NCI-H446 (cell line): ENCODE data around the gene LEAP2.

Source experiments
- DNase-seq, 2 experiments: peaks; one replicate each; lab custom pipeline; 2025; lab: John Stamatoyannopoulos, UW

Gene LEAP2, protein sequence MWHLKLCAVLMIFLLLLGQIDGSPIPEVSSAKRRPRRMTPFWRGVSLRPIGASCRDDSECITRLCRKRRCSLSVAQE

DNA sequence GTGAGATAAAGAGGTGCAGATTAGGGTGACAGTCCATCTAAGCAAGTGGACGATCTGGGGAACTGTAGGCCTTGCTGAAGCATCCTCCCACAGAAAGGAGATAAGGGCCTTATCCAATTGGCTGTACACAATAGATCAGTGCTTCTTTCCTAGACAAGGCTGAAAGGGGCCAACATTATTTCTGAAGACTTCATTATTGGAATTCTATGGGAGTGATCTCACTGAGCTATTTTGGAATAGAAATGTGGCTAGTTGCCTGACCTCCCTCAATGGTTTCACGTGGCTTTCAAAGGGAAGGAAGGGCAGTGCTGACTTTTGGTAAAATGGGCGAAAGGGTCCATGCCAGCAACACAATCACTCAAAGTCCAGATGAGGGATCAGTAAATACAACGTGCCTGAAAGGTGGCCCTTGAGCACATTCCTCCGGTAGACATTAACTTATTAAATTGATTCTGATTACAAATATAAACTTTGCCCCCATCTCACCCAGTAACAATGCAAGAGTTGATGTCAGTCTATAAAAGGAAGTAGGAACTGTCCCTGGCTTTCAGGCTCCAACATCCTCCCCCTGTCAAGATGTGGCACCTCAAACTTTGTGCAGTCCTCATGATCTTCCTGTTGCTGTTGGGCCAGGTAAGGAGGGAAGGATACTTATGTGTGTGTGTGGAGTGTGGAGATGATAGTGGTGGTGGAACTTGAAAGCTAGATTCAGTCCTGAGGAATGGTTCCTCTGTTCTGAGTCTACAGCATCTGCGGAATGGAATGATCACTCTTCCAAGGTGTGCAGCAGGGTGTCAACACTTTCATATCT lies at the start of gene LEAP2:
LEAP2 (plus strand) TSS at position 550 of the 811 bp plus-strand sequence; CDS start at position 577, 27 bp downstream.
- no peak for DNase-seq

DNA sequence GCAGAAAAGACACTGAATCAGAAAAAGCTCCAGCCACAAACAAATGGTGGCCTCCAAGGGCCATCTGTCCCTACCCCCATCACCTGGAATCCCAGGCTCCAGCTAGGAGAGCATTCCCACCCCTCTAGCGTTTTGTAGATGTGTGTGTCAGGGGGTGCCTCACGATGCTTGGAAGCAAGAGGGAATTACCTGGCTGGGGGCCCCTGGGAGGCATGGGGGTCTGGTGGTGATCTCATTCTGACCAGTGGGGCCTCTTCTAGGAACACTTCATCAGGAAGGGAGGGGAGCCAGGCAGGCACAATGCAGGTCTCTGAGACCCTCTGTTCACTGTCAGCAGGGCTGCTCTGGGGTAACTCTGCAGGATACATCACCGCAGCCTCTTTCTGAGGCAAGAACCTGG lies 49.0 kb upstream of the LEAP2 start:
- no peak for DNase-seq

DNA sequence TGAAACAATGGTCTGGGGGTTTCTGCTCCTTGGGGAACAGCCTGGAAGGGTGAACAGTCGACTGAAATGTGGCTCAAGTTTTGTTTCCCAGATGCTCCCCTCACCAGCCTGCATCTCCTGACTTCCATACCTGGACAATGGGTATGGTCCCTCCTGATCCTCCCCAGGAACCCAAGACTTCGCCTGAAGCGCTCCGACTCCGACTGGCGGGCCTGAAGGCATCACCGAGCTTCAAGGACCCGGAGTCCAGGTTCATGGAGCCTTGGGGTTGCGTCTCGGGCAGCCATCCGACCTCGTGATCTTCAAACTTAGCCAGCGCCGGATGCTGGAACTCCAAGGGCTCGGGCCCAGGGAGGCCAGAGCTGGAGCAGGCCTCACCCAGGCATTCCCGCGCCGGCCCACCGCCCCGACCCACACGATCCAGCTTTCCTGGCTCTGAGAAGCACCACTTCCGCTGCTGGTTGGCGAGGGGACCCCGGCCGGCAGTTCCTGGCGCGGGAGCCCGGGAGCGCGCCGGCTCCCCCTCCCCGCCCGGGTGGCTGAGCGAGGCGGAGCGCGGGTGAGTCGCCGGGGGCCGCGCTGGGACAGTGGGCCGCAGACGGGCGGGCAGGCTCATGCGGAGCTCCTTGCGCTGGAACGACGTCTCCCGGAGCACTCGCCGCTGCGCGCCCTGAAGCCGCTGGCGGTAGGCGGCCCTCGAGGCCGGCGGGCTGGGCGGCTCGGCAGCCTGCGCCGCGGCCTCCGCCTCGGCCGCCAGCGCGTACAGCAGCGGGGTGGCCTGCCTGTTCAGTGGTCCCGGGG lies 48.2 kb upstream of the LEAP2 start:
- DNase-seq = no peak

DNA sequence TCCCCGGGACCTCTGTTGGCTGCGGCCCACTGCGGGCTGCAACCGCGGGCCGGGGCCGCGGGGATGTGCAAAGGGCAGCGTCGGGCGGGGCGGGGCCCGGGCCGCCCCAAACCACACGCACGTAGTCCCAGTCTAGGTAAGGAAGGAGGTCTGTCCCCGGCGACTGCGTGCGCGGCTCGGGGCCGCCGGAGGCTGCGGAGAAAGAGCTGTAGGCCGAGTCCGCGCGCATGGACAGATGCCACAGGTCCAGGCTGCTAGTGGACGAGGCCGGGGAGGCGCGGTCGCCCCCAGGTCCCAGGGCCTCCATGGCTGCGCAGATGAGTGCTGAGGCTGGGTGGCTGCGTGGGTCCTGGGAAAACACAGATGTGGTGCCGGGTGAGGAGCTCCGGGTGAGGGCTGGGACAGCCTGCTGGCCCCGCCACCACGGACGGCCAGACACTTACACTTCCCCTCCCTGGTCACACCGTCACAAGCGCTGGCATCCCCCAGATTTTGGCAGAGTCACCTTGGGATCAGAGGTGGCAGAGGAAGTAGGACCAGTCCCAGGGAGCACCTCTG lies 47.6 kb upstream of the LEAP2 start:
- no peak for DNase-seq

DNA sequence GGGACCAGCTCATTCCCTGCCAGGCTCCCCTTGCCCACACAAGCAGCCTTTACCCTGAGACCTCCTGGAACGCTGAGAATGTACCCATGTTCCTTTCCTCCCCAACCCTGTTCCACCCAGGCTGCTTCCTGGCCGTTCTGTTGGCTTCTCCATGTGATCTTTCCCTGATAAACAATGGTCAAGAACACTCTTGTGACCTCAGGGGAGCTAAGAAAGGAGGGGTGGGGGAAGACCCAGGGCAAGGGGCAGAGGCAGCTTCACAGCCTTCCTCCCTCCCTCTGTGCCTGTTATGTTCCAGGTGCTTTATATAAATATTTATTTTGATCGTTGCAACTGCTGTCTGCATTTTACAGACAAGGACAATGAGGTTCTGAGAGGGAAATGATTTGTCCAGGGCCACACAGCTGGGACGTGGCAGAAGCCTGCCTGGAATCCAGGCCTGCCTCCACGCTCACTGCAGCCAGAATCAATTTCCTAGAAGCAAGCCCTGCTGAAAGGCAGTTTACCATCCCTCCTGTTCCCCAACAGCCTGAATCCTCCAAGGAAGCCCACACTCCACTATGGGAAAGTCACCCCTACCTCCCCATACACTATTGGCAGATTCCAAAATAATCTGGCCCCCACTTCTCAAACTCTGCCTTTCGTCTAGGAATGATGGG lies 46.9 kb upstream of the LEAP2 start:
- DNase-seq = no peak

DNA sequence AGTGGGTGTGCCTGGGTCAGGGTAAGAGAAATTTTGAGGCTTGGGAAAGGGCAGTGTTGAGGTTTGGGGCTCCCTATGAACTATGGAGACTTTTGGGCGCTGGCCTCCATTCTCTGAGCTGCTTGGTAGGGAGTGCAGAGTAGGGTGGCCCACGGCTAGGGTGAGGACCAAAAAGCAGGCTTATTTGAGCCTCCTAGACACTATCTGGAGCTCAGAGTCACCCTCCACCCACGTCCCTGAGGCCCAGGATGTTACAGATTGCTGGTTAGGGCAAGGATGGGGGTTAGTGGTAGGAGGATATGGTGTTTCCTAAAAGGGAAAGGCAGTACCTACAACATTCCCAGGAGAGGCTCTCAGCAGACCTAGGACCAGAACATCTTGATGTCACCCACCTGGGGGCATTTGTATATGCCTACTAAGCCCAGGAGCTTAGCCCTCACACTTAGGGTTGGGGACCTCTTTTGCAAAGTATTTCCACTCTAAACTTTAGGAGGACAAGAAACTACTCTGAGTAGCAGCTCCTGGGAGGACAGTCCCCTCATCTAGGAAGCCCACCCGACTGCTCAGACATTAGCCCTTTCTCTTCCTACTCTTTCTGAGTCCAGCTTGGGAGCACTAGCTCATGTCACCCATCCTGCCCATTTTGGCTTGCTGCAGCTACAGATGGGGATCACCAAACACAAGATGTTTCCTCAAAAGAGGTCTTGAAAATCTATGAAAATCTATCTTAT lies 45.4 kb upstream of the LEAP2 start:
- no peak for DNase-seq

DNA sequence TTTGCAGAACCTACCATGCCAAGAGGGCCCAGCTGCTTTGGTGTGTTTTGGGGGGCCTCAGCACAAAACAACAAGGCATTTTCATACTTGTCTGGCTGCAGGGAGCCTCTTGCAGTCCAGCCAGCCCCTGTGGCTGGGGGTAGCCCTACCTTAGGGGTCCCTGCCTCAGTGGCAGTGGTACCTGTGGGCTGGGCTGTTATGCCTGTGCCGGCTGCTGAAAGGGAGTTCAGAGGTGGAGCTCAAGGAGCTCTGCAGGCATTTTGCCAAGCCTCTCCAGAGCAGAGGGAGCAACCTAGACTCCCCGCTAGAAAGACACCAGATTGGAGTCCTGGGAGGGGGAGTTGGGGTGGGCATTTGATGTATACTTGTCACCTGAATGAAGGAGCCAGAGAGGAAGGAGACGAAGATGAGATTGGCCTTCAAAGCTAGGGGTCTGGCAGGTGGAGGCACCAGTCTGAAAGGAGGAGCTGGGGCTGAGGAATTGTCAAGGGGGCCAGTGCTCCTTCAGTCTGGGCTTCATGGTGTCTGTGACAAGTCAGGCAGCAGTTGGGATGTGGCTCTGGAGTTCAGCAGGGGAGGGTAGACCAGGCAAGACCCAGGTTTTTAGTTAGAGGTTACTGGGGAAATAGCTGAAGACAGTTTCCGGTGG lies 44.5 kb upstream of the LEAP2 start:
- DNase-seq = no peak

DNA sequence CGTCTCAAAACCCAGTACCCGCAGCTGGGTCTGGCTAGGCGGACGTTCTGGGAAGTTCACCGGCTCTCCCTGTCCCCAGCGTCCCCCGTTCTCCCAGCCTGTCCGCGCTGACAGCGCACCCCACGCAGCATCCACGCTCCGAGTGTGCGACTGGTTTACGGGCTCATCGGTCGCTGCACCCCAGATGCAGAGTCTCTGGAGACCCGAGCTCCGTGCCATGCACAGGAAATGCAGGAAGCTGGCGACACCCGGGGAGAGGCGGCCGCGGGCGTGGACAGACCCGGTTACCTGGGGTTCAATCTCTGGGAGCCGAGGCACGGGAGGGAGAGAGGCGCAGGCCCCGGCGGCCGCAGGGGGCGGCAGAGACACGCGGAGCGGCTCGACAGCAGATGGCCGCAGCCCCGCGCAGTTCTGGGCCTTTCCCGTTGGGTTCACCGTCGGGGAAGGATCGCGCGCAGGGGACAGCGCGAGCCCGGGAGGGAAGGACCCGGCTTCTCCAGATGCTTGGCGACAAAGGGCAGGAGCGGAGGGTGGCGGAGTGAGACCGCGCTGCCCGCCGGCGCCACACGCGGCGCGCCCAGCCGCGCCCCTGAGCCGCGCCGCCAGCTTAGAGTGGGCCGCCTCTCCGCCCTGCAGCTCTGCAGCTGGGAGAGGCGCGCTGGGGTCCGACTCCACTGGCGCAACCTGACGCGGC lies 43.6 kb upstream of the LEAP2 start:
- peak in 1 of 2 experiments; percentile 70 for DNase-seq

DNA sequence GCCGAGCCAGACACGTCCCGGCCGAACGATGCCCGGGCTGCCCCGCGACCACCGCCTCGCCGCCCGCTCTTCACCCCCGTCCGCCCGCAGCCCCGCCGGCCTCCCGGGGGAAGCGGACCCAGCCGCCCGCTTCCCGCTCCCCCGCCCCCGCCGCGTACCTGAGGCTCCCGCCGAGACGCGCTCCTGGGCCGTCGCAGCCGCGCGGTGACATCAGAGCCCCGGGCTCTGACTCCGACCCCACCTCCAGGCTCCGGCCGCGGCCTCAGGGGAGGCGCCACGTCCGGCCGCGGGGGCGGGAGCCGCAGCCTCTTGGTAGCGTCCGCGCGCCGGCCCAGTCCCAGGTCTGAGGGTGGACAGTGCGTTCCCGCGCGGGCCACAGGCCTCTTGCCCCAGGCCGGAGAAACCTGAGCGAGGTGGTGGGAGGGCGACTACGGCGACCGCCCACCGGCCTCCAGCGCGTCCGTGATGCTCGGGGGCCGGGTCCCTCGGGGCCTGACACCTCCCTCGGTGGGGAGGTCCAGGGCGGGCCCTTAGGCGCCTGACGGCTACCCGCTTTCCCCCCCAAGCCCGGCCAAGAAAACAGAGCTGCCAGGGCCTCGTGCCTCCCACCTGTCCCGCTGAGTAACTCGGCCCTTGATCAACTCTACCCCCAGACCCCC lies 42.9 kb upstream of the LEAP2 start, which contains the start of gene SHROOM1:
SHROOM1 (minus strand) TSS at position 212 of the 659 bp plus-strand sequence. CDS start 4,507 bp downstream, outside the sequence.
- peak in 1 of 2 experiments; percentile 33 for DNase-seq

DNA sequence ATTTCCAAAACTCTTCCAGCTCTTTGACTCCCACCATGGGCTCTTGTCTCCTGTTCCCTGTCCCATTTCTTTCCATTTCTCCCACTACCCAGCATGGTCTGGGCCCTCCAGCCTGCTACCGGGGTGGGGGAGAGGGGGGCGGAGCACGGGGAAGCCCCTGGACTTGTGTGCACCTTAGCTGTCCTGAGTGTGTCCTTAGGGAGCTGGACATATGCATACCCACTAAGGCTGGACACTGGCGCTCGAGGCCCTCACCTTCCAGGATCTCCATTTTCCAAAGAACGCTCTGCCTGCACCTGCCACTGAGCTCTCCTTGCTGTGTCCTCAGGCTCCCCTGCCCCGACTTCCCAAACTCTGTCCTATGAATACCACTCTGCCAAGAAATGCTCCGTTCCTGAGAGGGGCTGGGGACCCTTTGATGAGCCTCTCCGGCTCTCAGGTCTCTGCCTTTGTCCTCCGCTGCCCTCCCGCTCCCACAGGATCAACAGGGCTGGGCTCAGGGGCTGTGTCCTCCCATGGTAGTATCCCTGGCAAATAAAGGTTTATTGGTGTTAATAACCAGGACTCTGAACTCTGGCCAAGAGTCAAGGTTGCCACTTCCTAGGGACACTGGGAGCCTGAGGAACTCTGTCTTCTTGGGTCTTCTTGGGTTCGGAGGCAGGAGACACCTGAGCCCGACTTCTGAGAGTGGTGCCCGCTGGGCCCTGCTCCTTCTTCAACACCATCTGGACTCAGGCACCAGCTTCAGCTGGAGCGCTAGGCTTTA lies 42.2 kb upstream of the LEAP2 start:
- DNase-seq = no peak

DNA sequence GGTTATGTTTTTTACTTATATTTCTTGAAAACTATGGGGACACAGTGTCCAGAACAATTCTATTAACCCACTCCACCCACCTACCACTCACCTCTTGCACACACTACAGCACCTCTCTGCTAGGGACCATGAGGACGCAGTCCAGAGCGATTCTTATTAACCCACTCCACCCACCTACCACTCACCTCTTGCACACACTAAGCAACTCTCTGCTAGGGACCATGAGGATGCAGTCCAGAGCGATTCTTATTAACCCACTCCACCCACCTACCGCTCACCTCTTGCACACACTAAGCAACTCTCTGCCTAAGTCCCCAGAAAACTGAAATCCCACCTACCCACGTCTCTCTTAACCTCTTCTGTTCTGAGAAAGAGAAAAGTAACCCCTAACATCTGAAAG lies 40.9 kb upstream of the LEAP2 start:
- DNase-seq = no peak

DNA sequence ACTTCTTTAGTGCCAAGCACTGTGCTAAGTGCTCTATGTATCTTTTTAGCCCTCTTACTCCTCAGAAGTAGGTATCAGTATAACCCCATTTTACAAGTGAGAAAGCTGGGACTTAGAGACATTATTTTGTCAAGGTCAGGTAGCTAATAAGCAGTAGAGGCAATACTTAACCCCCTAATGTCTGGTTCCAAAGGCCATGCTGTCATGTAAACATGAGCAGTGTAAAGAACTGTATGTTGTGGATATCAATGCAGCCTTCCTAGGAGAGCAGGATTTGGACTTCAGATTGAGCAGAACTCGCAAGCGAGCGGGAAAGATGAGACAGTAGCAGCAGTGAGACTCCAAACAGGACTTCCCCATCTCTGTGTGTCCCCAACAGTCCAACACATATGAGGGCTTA lies 39.4 kb upstream of the LEAP2 start:
- DNase-seq = no peak

DNA sequence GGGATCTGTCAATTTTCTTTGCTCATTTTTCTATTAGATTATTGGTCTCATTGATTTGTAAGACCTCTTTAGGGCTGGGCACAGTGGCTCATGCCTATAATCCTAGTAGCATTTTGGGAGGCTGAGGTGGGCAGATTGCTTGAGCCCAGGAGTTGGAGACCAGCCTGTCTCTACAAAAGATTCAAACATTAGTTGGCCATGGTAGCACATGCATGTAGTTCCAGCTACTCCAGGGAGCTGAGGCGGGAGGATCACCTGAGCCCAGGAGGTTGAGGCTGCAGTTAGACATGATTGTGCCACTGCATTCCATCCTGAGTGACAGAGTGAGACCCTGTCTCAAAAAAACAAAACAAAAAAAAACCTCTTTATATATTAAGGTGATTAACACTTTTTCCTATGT lies 36.6 kb upstream of the LEAP2 start:
- DNase-seq = no peak

DNA sequence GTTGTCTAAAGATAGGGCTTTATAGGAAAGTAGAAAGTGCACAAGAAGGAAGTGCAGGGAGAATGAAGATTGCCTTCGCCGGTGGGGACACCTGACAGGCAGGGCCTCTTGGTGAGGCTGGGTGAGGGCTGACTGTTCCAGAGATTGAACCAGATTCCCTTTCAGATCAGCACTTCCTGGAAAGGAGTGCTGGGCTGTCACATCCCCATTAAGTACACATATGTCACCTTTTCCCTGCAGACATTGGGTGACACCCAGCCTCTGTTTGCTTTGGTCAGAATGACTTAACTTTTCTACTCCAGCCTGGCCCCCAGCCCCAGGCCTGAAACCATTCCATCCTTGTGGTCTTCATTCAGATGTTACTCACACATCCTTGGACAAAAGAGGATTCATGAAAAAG lies 35.6 kb upstream of the LEAP2 start:
- DNase-seq = no peak

DNA sequence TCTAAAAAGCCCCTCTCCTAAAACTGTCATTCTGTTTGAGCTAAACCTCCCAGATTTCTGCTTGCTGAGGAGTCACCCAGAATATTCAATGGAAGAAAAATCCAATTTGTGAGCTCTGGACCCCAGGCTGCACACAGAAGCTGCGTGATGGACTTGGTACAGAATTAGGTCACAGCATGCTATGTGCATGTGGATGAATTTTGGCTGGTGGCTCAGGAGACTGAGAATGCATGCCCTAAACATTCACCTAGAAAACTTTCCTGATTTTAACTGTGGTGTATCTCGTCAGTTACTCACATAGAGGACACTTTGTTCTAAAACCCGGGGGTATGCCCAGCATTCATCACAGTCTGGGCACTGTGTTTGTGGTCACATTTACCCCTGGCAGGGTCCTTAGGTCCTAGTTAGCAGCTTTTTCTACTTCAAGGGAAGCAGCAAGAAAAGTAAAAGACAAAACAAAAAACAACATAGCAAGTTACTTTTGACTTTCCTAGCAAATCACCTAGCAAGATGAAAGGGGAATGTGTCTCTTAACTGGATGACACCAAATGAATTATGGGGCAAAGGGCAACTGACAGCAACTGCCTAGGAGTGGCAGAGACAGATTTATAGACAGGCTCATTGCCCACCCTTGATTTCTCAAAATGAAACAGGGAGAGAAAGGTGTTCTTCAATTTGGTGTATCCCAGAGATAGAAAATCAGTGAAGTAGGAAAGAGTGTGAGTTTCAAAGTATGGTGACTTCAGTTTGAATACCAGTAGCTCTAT lies 34.8 kb upstream of the LEAP2 start:
- DNase-seq = no peak

DNA sequence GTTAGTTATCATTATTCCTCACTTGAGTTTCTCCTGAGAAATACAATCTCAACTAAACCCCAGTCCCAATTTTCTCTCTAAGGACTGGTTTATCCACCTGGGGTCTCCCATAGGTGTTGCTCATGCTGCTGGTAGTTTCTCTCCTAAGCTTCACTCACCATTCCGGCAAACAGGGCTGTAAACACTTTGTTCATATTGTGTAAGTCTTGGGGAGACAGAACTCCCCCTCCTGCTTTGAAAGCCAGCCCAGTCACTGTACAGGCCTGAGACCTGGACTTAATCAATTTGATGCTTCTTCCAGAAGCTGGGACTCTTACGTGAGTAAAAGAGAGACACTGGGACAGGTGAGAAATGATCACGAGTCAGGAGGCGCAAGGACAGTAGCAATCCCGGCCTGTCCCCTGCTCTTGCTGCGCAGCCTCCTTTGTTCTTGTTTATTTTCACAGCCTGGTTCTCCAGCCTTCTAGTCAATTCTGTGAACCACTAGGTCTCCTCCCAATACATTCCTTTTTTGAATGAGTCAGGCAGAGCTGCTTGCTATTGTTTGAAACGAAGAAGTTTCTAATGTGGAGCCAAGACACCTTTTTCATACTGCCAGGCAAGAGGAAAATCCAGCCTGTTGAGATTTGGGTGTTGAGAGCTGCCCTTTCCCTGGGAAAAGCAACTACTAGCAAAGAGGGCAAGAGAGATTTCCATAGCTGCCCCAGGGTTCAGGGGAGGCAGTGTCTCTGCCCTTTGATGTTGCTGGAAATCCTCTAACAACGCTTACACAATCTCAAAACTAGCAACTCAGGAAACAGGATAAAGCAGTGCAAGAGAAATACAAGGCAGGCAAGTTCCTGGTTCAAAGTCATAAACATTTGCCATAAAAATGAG lies 33.8 kb upstream of the LEAP2 start:
- DNase-seq = no peak

DNA sequence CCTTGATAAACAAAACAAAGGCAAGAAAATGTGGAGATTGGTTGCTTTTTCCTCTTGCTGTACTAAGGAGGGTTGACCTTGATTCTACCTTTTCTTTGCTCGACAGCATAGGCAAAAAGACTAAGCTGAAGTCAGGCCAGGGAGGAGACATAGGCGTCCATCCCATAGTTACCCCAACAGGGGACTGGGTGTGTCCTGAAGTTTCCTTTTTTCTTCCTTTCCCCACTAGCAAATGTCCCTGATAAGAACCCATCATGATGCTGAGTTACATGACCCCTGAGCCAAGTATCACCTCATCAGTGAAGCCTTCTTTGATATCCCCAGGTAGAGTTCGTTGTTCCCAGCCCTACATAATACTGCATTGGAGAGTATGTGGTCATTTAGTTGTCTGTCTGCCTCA lies 33.2 kb upstream of the LEAP2 start:
- no peak for DNase-seq
